ENCODE data around the gene IL22RA1.

GRCh38 chr1:24121406-24121805 lies 21.5 kb downstream of the IL22RA1 start:
- TF ChIP-seq EZH2 (IDR thresholded peaks at IDR 0.05; ENCODE audit: insufficient read depth, poor library complexity, severe bottlenecking) (no peak), EZH2phosphoT487 (IDR thresholded peaks at IDR 0.05; ENCODE audit: insufficient read depth, low read depth) (no peak)
